ENCODE data around the gene LRFN4. TPM values are rescaled to one million over a fixed set of nuclear protein-coding genes. Genes with fewer than 3 reads are reported as not detected.

LRFN4 gene
- total and polyA plus RNA-seq, 10 of the 15 experiments (the other 5 are each of a cell fraction or from before 2014, with no cell fraction given), result 0.03 to 43.8 (median 4.9) TPM

GRCh38 chr11:66861774-66862558, 5.1 kb downstream of the LRFN4 start:
- no peak for FAIRE-seq
- H3K27ac ChIP-seq (ENCODE audit: control insufficient read depth, insufficient read depth), result no peak overlapping the region
- WGBS (ENCODE audit: insufficient coverage, insufficient replicate concordance, low lambda C conversion rate, missing lambda C conversion rate), result 80% methylated on average over 30 of the region's 30 CpGs
- POLR2A ChIA-PET, result no interaction called here
- H3K9ac ChIP-seq (ENCODE audit: control insufficient read depth, insufficient read depth, low read length), result no peak overlapping the region
- no peak for DNase-seq (ENCODE audit: low read depth, low spot score)
- RAD21 ChIA-PET (ENCODE audit: unreplicated experiment), result no interaction called here
- H3K9me3 ChIP-seq (replicated peaks; ENCODE audit: control insufficient read depth, insufficient read depth, low read length), result no peaks in the 10 kb centered on the region
- CTCF ChIA-PET, result no interaction called here
- ATAC-seq, result no peak
- intact Hi-C loops (cut with micrococcal nuclease; ENCODE audit: unreplicated experiment), result no loop called here
- H3K79me2 ChIP-seq (ENCODE audit: control insufficient read depth, insufficient read depth, low read length), result peaks cover 6% of the 10 kb centered on the region
- no peaks in the 10 kb centered on the region for H3K36me3 ChIP-seq (ENCODE audit: control insufficient read depth in 2 of 2, insufficient read depth in 2 of 2, low read length in 1 of 2)
- SMC1A ChIA-PET (ENCODE audit: uncharacterized antibody, unreplicated experiment), result no interaction called here
- in situ Hi-C loops (cut with MboI), result no loop called here
- no peaks in the 10 kb centered on the region for H3K4me1 ChIP-seq (ENCODE audit: control insufficient read depth, insufficient read depth, low read length)
- H4K20me1 ChIP-seq (ENCODE audit: control insufficient read depth, insufficient read depth), result no peaks in the 10 kb centered on the region
- no peak overlapping the region for H3K4me3 ChIP-seq
- no peak overlapping the region for H2AFZ ChIP-seq (ENCODE audit: control insufficient read depth, low read depth, low read length)
- no peak overlapping the region for H3K4me2 ChIP-seq (ENCODE audit: control insufficient read depth, insufficient read depth)
- no peaks in the 10 kb centered on the region for H3K27me3 ChIP-seq (replicated peaks in 1 of 2; ENCODE audit: control insufficient read depth in 2 of 2, insufficient read depth in 2 of 2, low read length in 1 of 2)
- no TSS peak for BruUV-seq (replicated peaks)
- no peak for TF ChIP-seq ZBTB40 (IDR thresholded peaks at IDR 0.05; ENCODE audit: borderline replicate concordance)
- no peak for TF ChIP-seq ZBTB33 (IDR thresholded peaks at IDR 0.05)
- no peak for TF ChIP-seq BCLAF1 (IDR thresholded peaks at IDR 0.05)
- no peak for TF ChIP-seq STAT3 (IDR thresholded peaks at IDR 0.05; ENCODE audit: low read depth, low read length)
- TF ChIP-seq MTA3 (IDR thresholded peaks at IDR 0.05; ENCODE audit: borderline replicate concordance, low read length), result no peak
- TF ChIP-seq ZNF687 (IDR thresholded peaks at IDR 0.05), result no peak
- no peak for TF ChIP-seq SREBF2 (IDR thresholded peaks at IDR 0.05; ENCODE audit: low read length)
